Hepatocyte (in vitro differentiated cells): Measurements from ENCODE around the gene AFTPH.

Source experiments
- EZH2 ChIP-seq: fragments of 200-600 bp; sonication (generic); IDR thresholded peaks from 2 replicates; pipeline ENCODE4 v1.6.1; 2016; ENCODE audit warnings: antibody characterized with exemption, mild to moderate bottlenecking, borderline replicate concordance
- EZH2phosphoT487 ChIP-seq: fragments of 200-600 bp; sonication (generic); IDR thresholded peaks from one replicate; pipeline ENCODE4 v1.6.1; 2018; ENCODE audit warnings: antibody characterized with exemption, mild to moderate bottlenecking, low read depth, moderate library complexity; ENCODE audit not compliant: unreplicated experiment, severe bottlenecking
- TF ChIP-seq, protein P1 (sequence below): fragments of 200-600 bp; sonication (generic); IDR thresholded peaks from 2 replicates; pipeline ENCODE4 v1.5.1; 2016; ENCODE audit warnings: antibody characterized with exemption, mild to moderate bottlenecking; ENCODE audit not compliant: poor library complexity

DNA sequence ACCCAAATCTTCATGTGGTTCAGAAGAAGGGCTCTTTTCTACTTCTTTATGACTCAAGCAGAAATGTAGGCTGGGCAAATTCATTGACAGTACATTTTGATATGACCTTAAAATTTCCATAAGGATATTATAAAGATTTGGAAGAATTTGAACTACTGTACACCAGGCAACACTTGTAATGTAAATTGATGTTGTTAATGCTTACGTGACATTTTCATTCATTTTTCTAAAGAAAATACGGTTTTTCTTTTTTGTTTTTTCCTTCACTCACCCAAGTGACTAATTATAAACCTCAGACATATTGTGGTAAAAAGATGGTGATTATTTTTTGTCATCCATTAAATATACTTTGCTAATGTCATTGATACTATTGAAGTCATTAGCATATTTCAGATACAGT, 17.4 kb downstream of the AFTPH start:
- TF ChIP-seq EZH2, result no peak
- TF ChIP-seq, protein P1, sequence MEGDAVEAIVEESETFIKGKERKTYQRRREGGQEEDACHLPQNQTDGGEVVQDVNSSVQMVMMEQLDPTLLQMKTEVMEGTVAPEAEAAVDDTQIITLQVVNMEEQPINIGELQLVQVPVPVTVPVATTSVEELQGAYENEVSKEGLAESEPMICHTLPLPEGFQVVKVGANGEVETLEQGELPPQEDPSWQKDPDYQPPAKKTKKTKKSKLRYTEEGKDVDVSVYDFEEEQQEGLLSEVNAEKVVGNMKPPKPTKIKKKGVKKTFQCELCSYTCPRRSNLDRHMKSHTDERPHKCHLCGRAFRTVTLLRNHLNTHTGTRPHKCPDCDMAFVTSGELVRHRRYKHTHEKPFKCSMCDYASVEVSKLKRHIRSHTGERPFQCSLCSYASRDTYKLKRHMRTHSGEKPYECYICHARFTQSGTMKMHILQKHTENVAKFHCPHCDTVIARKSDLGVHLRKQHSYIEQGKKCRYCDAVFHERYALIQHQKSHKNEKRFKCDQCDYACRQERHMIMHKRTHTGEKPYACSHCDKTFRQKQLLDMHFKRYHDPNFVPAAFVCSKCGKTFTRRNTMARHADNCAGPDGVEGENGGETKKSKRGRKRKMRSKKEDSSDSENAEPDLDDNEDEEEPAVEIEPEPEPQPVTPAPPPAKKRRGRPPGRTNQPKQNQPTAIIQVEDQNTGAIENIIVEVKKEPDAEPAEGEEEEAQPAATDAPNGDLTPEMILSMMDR, result no peak
- no peak for TF ChIP-seq EZH2phosphoT487
